ENCODE data around the gene PPM1D.
"Not testable (repeated sequence)": the region's sequence is repeated elsewhere in the genome, so short reads cannot be mapped to it uniquely, and the experiment has no call there.

Gene PPM1D

DNA sequence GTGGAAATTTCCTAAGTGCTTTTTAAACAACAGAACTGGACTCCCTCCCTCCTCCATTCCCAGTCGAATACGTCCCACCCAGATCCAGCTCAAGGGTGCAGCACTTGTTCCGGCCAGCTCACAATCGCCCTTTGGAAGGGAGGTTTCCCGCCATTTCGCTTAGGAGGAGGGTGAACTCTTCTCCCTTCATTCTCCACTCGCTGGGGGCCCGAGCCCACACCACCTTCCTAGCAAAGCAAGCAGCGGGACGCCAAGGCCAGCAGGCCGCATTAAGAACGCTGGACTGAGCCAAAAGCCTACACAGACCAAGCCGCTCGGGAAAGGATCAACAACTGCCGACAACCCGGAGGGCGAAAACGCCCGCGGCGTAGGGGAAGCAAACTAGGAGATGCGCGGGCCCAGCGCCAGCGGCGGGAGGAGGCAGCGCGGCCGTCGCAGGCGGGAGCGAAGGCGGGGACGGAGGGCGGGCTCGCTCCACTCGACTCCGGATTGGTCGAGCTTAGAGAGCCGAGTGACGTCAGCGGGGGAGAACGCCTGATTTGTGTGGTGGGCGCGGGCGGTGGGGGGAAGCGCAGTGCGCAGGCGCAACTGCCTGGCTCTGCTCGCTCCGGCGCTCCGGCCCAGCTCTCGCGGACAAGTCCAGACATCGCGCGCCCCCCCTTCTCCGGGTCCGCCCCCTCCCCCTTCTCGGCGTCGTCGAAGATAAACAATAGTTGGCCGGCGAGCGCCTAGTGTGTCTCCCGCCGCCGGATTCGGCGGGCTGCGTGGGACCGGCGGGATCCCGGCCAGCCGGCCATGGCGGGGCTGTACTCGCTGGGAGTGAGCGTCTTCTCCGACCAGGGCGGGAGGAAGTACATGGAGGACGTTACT, at the start of gene PPM1D:
TSS of gene PPM1D (plus strand) at position 574 of the 870 bp plus-strand sequence. CDS start at position 796, 222 bp downstream.
- H3K4me1 ChIP-seq (ENCODE audit: control insufficient read depth, insufficient read depth, low read length), result peaks cover 25% of the 10 kb centered on the region
- H3K9me3 ChIP-seq (ENCODE audit: control insufficient read depth, low read length), result no peaks in the 10 kb centered on the region
- peak; percentile 100 for DNase-seq (ENCODE audit: low read depth)
- H3K4me3 ChIP-seq (ENCODE audit: low read length), result peak within 1 kb of the TSS; percentile 94
- peak within 1 kb of the TSS; percentile 93 for H3K9ac ChIP-seq (ENCODE audit: low read length)
- no peaks in the 10 kb centered on the region for H3K27me3 ChIP-seq (replicated peaks; ENCODE audit: control insufficient read depth, insufficient read depth, low read length)
- H3K36me3 ChIP-seq (ENCODE audit: control insufficient read depth, insufficient read depth, low read length, severe bottlenecking), result no peaks in the 10 kb centered on the region

DNA sequence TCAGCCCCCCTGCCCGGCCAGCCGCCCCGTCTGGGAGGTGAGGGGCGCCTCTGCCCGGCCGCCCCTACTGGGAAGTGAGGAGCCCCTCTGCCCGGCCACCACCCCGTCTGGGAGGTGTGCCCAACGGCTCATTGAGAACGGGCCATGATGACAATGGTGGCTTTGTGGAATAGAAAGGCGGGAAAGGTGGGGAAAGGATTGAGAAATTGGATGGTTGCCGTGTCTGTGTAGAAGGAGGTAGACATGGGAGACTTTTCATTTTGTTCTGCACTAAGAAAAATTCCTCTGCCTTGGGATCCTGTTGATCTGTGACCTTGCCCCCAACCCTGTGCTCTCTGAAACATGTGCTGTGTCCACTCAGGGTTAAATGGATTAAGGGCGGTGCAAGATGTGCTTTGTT, 47.7 kb upstream of the PPM1D start:
- H3K4me1 ChIP-seq (ENCODE audit: control insufficient read depth, insufficient read depth, low read length); H3K27me3 ChIP-seq (replicated peaks; ENCODE audit: control insufficient read depth, insufficient read depth, low read length); H3K9ac ChIP-seq (ENCODE audit: low read length); DNase-seq (ENCODE audit: low read depth); H3K36me3 ChIP-seq (ENCODE audit: control insufficient read depth, insufficient read depth, low read length, severe bottlenecking); H3K4me3 ChIP-seq (ENCODE audit: low read length); H3K9me3 ChIP-seq (ENCODE audit: control insufficient read depth, low read length): not testable (repeated sequence)

DNA sequence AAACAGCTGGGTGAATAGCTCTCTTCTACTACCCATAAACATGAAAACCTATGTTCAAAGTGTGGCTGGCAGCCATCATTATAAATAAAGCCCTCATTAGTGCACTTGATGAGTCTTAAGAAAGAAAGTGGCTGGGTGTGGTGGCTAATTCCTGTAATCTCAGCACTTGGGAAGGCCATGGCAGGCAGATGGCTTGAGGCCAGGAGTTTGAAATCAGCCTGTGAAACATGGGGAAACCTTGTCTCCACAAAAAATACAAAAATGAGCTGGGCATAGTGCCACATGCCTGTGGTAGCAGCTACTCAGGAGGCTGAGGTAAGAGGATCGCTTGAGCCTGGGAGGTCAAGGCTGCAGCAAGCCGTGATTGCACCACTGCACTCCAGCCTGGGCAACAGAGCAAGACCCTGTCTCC, 45.6 kb upstream of the PPM1D start:
- Histone ChIP-seq H3K9ac (ENCODE audit: low read length) (no peak overlapping the region), H3K36me3 (ENCODE audit: control insufficient read depth, insufficient read depth, low read length, severe bottlenecking) (no peaks in the 10 kb centered on the region), H3K4me3 (ENCODE audit: low read length) (no peak overlapping the region), H3K9me3 (ENCODE audit: control insufficient read depth, low read length) (peaks cover 9% of the 10 kb centered on the region), H3K4me1 (ENCODE audit: control insufficient read depth, insufficient read depth, low read length) (peaks cover 5% of the 10 kb centered on the region), H3K27me3 (replicated peaks; ENCODE audit: control insufficient read depth, insufficient read depth, low read length) (no peaks in the 10 kb centered on the region)
- DNase-seq (ENCODE audit: low read depth), result peak; percentile 85

DNA sequence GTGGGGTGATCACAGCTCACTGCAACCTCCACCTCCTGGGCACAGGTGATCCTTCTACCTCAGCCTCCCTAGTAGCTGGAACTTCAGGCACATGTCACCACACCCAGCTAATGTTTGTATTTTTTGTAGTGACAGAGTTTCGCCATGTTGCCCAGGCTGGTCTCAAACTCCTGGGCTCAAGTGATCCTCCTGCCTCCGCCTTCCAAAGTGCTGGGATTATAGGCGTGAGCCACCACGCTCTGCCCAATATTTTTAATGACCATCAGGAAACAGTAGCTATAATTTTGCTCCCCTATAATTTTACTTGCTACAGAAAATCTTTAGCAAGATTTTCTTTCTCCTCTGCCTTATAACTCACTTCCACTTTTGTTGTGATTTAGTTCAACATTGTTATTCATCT, 44.2 kb upstream of the PPM1D start:
- no peak overlapping the region for H3K9ac ChIP-seq (ENCODE audit: low read length)
- H3K36me3 ChIP-seq (ENCODE audit: control insufficient read depth, insufficient read depth, low read length, severe bottlenecking), result no peaks in the 10 kb centered on the region
- H3K27me3 ChIP-seq (replicated peaks; ENCODE audit: control insufficient read depth, insufficient read depth, low read length), result no peaks in the 10 kb centered on the region
- H3K4me3 ChIP-seq (ENCODE audit: low read length), result no peak overlapping the region
- H3K4me1 ChIP-seq (ENCODE audit: control insufficient read depth, insufficient read depth, low read length), result peaks cover 5% of the 10 kb centered on the region
- DNase-seq (ENCODE audit: low read depth), result no peak
- H3K9me3 ChIP-seq (ENCODE audit: control insufficient read depth, low read length), result peaks cover 9% of the 10 kb centered on the region

DNA sequence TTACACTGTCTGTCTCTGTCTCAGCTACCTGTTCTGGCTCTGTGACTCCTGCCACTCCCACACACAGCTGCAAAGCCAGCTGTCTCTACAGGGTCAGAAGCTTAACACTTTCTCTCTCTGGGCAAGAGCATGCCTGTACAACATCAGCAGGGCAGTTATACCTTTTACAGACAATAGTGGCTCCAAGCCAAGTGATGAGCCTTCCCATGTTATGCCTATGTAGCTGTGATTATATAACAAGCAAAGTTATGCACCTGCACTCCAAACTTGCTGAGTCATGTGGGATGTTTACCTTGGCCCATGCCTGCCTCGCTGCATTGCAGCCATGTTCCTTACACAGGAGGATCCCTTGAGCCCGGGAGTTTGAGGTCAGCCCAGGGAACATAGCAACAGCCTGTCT, 42.2 kb upstream of the PPM1D start:
- Histone ChIP-seq H3K9me3 (ENCODE audit: control insufficient read depth, low read length) (peaks cover 9% of the 10 kb centered on the region), H3K4me3 (ENCODE audit: low read length) (no peak overlapping the region), H3K36me3 (ENCODE audit: control insufficient read depth, insufficient read depth, low read length, severe bottlenecking) (no peaks in the 10 kb centered on the region), H3K27me3 (replicated peaks; ENCODE audit: control insufficient read depth, insufficient read depth, low read length) (no peaks in the 10 kb centered on the region), H3K4me1 (ENCODE audit: control insufficient read depth, insufficient read depth, low read length) (peaks cover 14% of the 10 kb centered on the region), H3K9ac (ENCODE audit: low read length) (no peak overlapping the region)
- DNase-seq (ENCODE audit: low read depth), result no peak

DNA sequence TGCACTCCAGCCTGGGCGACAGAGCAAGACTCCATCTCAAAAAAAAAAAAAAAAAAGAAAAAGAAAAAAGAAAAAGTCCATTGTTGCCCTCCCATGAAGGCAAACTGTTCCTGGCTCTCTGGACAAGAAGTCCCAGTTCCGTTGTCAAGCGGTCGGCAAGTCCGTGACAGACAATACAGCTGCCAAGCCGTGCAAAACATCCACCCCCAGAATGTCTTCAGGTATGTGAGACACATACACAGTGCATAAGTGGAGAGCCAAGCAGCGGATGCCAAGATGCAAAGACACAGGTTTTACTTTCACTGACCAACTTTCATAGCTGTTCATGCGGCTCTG, 40.4 kb upstream of the PPM1D start:
- Histone ChIP-seq H3K27me3 (replicated peaks; ENCODE audit: control insufficient read depth, insufficient read depth, low read length) (no peaks in the 10 kb centered on the region), H3K9ac (ENCODE audit: low read length) (no peak overlapping the region), H3K9me3 (ENCODE audit: control insufficient read depth, low read length) (no peaks in the 10 kb centered on the region), H3K4me1 (ENCODE audit: control insufficient read depth, insufficient read depth, low read length) (peaks cover 10% of the 10 kb centered on the region), H3K36me3 (ENCODE audit: control insufficient read depth, insufficient read depth, low read length, severe bottlenecking) (no peaks in the 10 kb centered on the region), H3K4me3 (ENCODE audit: low read length) (no peak overlapping the region)
- DNase-seq (ENCODE audit: low read depth), result no peak

DNA sequence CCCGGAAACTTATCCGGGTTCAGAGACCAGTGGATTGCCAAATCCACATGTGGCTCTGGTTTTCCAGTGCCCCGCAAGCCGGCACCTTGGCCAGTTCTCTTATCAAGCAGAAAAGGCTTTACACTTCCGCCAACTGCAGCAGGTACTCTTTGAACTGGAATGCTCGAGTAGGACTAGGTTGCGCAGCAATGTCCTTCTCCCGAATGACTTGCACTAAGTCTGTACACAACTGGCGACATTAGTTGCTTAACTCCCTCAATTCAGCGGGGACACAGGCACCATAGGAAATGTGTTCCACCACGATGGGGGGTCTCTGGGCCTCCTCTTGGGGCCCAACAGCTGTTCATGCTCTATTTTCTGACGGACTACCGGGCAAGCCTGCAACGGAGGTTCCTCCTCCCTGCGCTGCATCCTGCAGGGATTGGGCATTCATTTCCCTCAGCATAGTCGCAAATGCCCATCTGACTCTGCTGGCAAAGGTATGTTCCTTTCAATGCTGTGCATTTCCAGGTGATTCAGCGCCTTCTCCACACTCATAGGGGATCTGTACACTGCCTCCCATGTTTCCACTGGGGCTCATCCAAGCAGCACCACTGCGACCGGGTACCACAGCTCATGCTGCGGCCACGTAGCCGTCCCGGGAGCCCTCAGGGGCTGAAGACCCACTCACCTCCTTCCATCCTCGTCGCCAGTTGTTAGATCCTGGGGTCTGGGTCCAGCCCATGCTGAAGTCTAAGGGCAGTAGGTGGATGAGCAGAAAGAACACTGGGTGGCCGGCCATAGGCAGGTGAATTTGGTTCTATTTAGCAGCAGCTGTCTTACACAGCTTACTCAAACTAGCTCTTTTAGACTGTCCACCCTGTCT, 39.8 kb upstream of the PPM1D start:
- no peak overlapping the region for H3K4me3 ChIP-seq (ENCODE audit: low read length)
- H3K36me3 ChIP-seq (ENCODE audit: control insufficient read depth, insufficient read depth, low read length, severe bottlenecking), result no peaks in the 10 kb centered on the region
- H3K4me1 ChIP-seq (ENCODE audit: control insufficient read depth, insufficient read depth, low read length), result peaks cover 10% of the 10 kb centered on the region
- no peaks in the 10 kb centered on the region for H3K27me3 ChIP-seq (replicated peaks; ENCODE audit: control insufficient read depth, insufficient read depth, low read length)
- H3K9ac ChIP-seq (ENCODE audit: low read length), result no peak overlapping the region
- no peaks in the 10 kb centered on the region for H3K9me3 ChIP-seq (ENCODE audit: control insufficient read depth, low read length)
- DNase-seq (ENCODE audit: low read depth), result no peak

DNA sequence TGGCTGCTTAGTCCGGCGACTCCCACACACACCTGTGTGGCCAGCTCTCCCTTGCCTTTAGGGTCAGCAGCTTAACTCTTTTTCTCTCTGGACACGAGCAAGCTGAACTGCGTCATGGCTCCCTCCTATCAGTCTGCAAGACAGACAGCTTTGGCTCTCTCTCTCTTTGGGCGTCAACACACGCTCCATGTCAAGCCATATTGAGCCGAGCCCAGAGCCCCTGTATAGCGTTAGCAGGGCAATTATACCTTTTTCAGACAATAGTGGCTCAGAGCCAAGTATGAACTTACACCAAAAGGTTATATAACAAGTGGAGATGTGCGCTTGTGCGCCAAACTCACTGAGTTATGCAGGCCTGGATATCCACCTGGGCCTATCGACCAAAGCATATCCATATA, 39.1 kb upstream of the PPM1D start:
- no peak overlapping the region for H3K9ac ChIP-seq (ENCODE audit: low read length)
- peaks cover 10% of the 10 kb centered on the region for H3K4me1 ChIP-seq (ENCODE audit: control insufficient read depth, insufficient read depth, low read length)
- no peaks in the 10 kb centered on the region for H3K27me3 ChIP-seq (replicated peaks; ENCODE audit: control insufficient read depth, insufficient read depth, low read length)
- no peak overlapping the region for H3K4me3 ChIP-seq (ENCODE audit: low read length)
- no peaks in the 10 kb centered on the region for H3K36me3 ChIP-seq (ENCODE audit: control insufficient read depth, insufficient read depth, low read length, severe bottlenecking)
- no peaks in the 10 kb centered on the region for H3K9me3 ChIP-seq (ENCODE audit: control insufficient read depth, low read length)
- DNase-seq (ENCODE audit: low read depth), result no peak

DNA sequence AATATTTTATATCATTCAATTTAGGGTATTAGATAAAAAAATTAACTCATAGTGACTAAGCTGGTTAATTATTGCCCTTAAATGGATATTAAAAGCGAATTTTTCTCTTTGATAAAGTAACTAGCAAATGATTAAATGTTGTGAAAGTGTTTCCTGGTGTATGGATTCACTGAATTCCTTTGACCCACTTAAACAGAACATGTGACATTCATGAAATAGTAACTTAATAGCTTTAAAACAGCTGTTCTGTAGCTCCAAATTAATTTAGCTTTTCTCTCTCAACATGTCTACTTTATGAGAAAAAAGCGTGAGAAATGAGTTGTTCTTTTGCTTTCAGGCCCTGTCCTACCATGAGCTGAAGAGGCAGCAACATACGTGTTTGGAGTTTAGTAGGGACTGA, 37.6 kb upstream of the PPM1D start:
- Histone ChIP-seq H3K36me3 (ENCODE audit: control insufficient read depth, insufficient read depth, low read length, severe bottlenecking) (no peaks in the 10 kb centered on the region), H3K9me3 (ENCODE audit: control insufficient read depth, low read length) (no peaks in the 10 kb centered on the region), H3K9ac (ENCODE audit: low read length) (peak overlapping the region; percentile 34), H3K4me3 (ENCODE audit: low read length) (peak overlapping the region; percentile 42), H3K27me3 (replicated peaks; ENCODE audit: control insufficient read depth, insufficient read depth, low read length) (no peaks in the 10 kb centered on the region), H3K4me1 (ENCODE audit: control insufficient read depth, insufficient read depth, low read length) (peaks cover 10% of the 10 kb centered on the region)
- DNase-seq (ENCODE audit: low read depth), result peak; percentile 27

DNA sequence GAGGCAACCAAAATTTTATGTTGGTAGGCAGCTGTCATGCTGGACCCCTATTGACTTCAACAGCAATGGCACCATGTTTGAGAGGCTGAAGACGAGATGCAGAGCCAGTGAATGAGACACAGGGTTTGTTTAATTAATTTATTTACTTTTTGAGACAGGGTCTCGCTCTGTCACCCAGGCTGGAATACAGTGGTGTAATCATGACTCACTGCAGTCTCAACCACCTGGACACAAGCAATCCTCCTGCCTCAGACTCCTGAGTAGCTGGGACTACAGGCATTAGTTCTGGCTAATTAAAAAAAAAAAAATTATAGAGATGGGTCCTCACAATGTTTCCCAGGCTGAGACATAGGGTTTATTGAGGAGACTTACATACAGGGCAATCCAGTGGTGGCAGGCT, 36.2 kb upstream of the PPM1D start:
- Histone ChIP-seq H3K9me3 (ENCODE audit: control insufficient read depth, low read length) (no peaks in the 10 kb centered on the region), H3K4me3 (ENCODE audit: low read length) (no peak overlapping the region), H3K9ac (ENCODE audit: low read length) (no peak overlapping the region), H3K36me3 (ENCODE audit: control insufficient read depth, insufficient read depth, low read length, severe bottlenecking) (no peaks in the 10 kb centered on the region), H3K4me1 (ENCODE audit: control insufficient read depth, insufficient read depth, low read length) (peaks cover 10% of the 10 kb centered on the region), H3K27me3 (replicated peaks; ENCODE audit: control insufficient read depth, insufficient read depth, low read length) (no peaks in the 10 kb centered on the region)
- no peak for DNase-seq (ENCODE audit: low read depth)

DNA sequence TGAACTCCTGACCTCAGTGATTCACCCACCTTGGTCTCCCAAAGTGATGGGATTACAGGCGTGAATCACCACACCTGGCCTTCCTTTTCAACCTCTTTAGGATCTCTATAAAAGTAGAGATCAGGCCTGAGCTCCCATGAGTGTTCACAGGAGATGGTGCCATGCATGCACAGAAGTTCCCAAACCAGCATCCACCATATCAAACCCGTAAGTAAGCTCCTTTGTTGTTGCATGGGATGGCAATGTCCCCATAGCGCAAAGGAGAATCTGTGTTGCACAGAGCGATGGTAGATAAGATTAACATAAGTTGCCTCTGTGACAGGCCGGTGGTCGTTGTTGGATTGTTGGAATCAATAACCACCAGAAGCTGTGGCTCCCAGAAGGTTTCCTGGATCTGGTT, 34.8 kb upstream of the PPM1D start:
- Histone ChIP-seq H3K9me3 (ENCODE audit: control insufficient read depth, low read length) (no peaks in the 10 kb centered on the region), H3K27me3 (replicated peaks; ENCODE audit: control insufficient read depth, insufficient read depth, low read length) (no peaks in the 10 kb centered on the region), H3K36me3 (ENCODE audit: control insufficient read depth, insufficient read depth, low read length, severe bottlenecking) (no peaks in the 10 kb centered on the region), H3K4me3 (ENCODE audit: low read length) (no peak overlapping the region), H3K9ac (ENCODE audit: low read length) (no peak overlapping the region), H3K4me1 (ENCODE audit: control insufficient read depth, insufficient read depth, low read length) (peaks cover 11% of the 10 kb centered on the region)
- DNase-seq (ENCODE audit: low read depth), result no peak

Measured in adipocyte (in vitro differentiated cells).